Spleen (tissue), 13 donors: Measurements from ENCODE around the gene ZXDB. TPM values are rescaled to one million over a fixed set of nuclear protein-coding genes. Genes with fewer than 3 reads are reported as not detected.
A peak's percentile ranks its signal among the peaks of the same experiment; 100 is the strongest.
"Not testable (repeated sequence)": the region's sequence is repeated elsewhere in the genome, so short reads cannot be mapped to it uniquely, and the experiment has no call there.

Source experiments
- DNase-seq: peaks from one replicate; pipeline ENCODE4 v3.0.0-alpha.2; 2020
- H3K27ac ChIP-seq, 8 donors: fragments of 200-600 bp; sonication (generic) in 7 of 8; 1 replicate in 4 of 8; 2 replicates in 4 of 8; pipeline versions ENCODE4 v1.5.0 to v1.8.0; 2016 to 2021; ENCODE audit warnings: inconsistent platforms in 4 of 8, mild to moderate bottlenecking in 4 of 8, moderate library complexity in 1 of 8
- H3K27me3 ChIP-seq, 7 donors: fragments of 200-600 bp; sonication (generic) in 6 of 7; replicated peaks in 1 of 7; 1 replicate in 4 of 7; 2 replicates in 3 of 7; pipeline versions ENCODE4 v1.5.0 to v1.8.0; 2016 to 2021; ENCODE audit warnings: inconsistent platforms in 3 of 7, mild to moderate bottlenecking in 1 of 7
- H3K36me3 ChIP-seq, 6 donors: fragments of 200-600 bp; sonication (generic) in 5 of 6; 1 replicate in 4 of 6; 2 replicates in 2 of 6; pipeline versions ENCODE4 v1.5.0 to v1.8.0; 2016 to 2021; ENCODE audit warnings: inconsistent platforms in 2 of 6
- H3K4me1 ChIP-seq, 6 donors: fragments of 200-600 bp; sonication (generic) in 5 of 6; 1 replicate in 3 of 6; 2 replicates in 3 of 6; pipeline versions ENCODE4 v1.5.0 to v1.8.0; 2016 to 2021; ENCODE audit warnings: inconsistent platforms in 3 of 6
- H3K4me3 ChIP-seq, 8 donors: fragments of 200-600 bp; sonication (generic) in 7 of 8; 1 replicate in 4 of 8; 2 replicates in 4 of 8; pipeline versions ENCODE4 v1.5.0 to v1.8.0; 2016 to 2021; ENCODE audit warnings: inconsistent platforms in 4 of 8, mild to moderate bottlenecking in 4 of 8, moderate library complexity in 2 of 8
- H3K9me3 ChIP-seq, 8 donors: fragments of 200-600 bp; sonication (generic) in 7 of 8; 1 replicate in 4 of 8; 2 replicates in 4 of 8; pipeline versions ENCODE4 v1.5.0 to v1.8.0; 2016 to 2021; ENCODE audit warnings: inconsistent platforms in 4 of 8
- CTCF ChIP-seq, 11 experiments: fragments of 200-600 bp in 7 of 11; fragments of 450-650 bp in 4 of 11; sonication (generic) in 4 of 11; IDR thresholded peaks in 8 of 11; conservative IDR thresholded peaks in 3 of 11; 1 replicate in 7 of 11; 2 replicates in 4 of 11; pipeline versions ENCODE4 v1.4.0 to v1.8.0; 2016 to 2021; ENCODE audit warnings: antibody characterized with exemption in 11 of 11, inconsistent platforms in 4 of 11, mild to moderate bottlenecking in 1 of 11
- POLR2A ChIP-seq, 3 donors: fragments of 450-650 bp; IDR thresholded peaks; one replicate each; pipeline ENCODE4 v1.5.1; 2017; ENCODE audit warnings: antibody characterized with exemption in 3 of 3, mild to moderate bottlenecking in 1 of 3
- POLR2AphosphoS5 ChIP-seq, 3 donors: sonication (generic); formaldehyde crosslinking; IDR thresholded peaks; one replicate each; pipeline ENCODE4 v1.5.1; 2017; ENCODE audit warnings: antibody characterized with exemption in 3 of 3
- WGBS, 5 donors: extraction: QIAGEN DNeasy Blood & Tissue Kit in 3 of 5; methylation state at CpG; one replicate each; pipeline versions ENCODE4 v1.1.5 to v1.1.7; 2013 to 2018; 5-methylcytosine and 5-hydroxymethylcytosine counted together
- intact Hi-C: fragments of 100-400 bp; cut with DNase I; formaldehyde crosslinking; loops from one replicate; pipeline ENCODE4 v1.15.0; 2023; ENCODE audit warnings: low total_unique reads
- long read RNA-seq, 2 donors: transcript quantifications; one replicate each; lab custom pipeline, GENCODE V29; 2026
- polyA plus RNA-seq, 3 donors: library from polyadenylated mRNA; stranded (reverse); fragments of 200-250 nt; gene quantifications; one replicate each; pipeline ENCODE4 v1.2.1, GENCODE V29; 2013
- total RNA-seq, 7 donors: library from RNA; depleted of rRNA in 3 of 7; stranded (reverse); fragments of >200 nt in 3 of 7; fragmentation: NEBNext Ultra II Directional in 4 of 7; extraction: Animal tissue kit (Norgen Biotek cat#: 25700) in 4 of 7; gene quantifications; one replicate each; pipeline versions ENCODE4 v1.1.0 to v1.2.1, GENCODE V29; 2016 to 2021
- donor health status: healthy with polysubstance abuse.
- donor health status: DM: no; HTN: no; CAD: no; lungs with moderate emphysema.
- donor health status: DM: no; HTN: no; CAD: no.
- donor health status: Bipolar disorder and iron deficiency.
- donor health status: healthy.
- donor health status: DM: no; HTN: no; CAD: no.
- donor health status: DM: yes; HTN: yes; CAD: no.

ZXDB gene
- 10 to 100 TPM in 3 of 7 donors, 1 to 10 TPM in 4; 7.7 to 12.2 (median 9.7) TPM for total RNA-seq
- 1 to 10 TPM; 3.0 to 3.4 (median 3.3) TPM for polyA plus RNA-seq
- long read RNA-seq, donor 1, full-length matches to known transcripts = 11 of 11 reads
- long read RNA-seq, donor 1, partial matches to known transcripts = 0 of 11 reads
- long read RNA-seq, donor 1, other reads (novel, unspliced or antisense) = 0 of 11 reads
- long read RNA-seq, donor 2, full-length matches to known transcripts = 10 of 10 reads
- long read RNA-seq, donor 2, partial matches to known transcripts = 0 of 10 reads
- long read RNA-seq, donor 2, other reads (novel, unspliced or antisense) = 0 of 10 reads

GRCh38 chrX:57591284-57592159 is at the start of gene ZXDB:
ZXDB (plus strand) TSS chrX:57592011; CDS start chrX:57592049, 38 bp downstream.
- intact Hi-C loops, DNase-seq, H3K9me3 ChIP-seq, H3K27me3 ChIP-seq, H3K36me3 ChIP-seq: not testable (repeated sequence)
- peak within 1 kb of the TSS; percentile 53 to 94 (median 91) for H3K27ac ChIP-seq
- peaks cover 6 to 38% (median 25%) of the 10 kb centered on the region in 6 donors for H3K4me1 ChIP-seq
- H3K4me3 ChIP-seq = peak within 1 kb of the TSS; percentile 19 to 75 (median 46)
- WGBS, 5 donors = 8 to 44% (median 13%) methylated on average over 12 to 18 of the region's 39 CpGs

GRCh38 chrX:57565198-57565597 is 26.6 kb upstream of the ZXDB start:
- TF ChIP-seq POLR2AphosphoS5 (IDR thresholded peaks at IDR 0.05) = no peak
- TF ChIP-seq CTCF (IDR thresholded peaks at IDR 0.05 in 8 of 11, conservative IDR thresholded peaks at IDR 0.05 in 3 of 11) = no peak
- TF ChIP-seq POLR2A (IDR thresholded peaks at IDR 0.05) = no peak
- DNase-seq = no peak
- Histone ChIP-seq H3K4me1 (no peaks in the 10 kb centered on the region), H3K27me3 (no peaks in the 10 kb centered on the region), H3K9me3 (peaks cover 0 to 6% (median 0%) of the 10 kb centered on the region in 8 donors), H3K36me3 (no peaks in the 10 kb centered on the region), H3K4me3 (no peak overlapping the region), H3K27ac (no peak overlapping the region)
- 65 to 86% (median 67%) methylated on average over 1 to 4 of the region's 4 CpGs for WGBS, 5 donors
- intact Hi-C loops = no loop called here

DNA sequence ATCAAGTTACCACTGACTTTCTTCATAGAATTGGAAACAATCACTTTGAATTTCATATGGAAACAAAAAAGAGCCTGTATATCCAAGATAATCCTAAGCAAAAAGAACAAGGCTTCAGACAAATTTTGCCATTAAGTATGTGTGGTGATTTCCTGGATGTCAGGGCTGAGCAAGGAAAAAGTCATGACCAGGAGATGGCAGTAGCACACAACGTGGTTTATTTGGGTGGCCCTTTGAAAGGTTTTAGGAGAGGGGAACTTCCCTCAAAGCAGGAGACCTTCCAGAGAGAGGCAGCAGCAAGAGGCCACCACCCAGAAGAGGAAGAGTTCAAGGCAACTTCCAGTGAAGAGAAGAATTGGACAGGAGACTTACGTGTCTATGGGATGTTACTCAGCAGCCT is 18.1 kb upstream of the ZXDB start:
- WGBS, 5 donors = 6 to 21% (median 7%) methylated on average over 2 of the region's 2 CpGs
- Histone ChIP-seq H3K4me1 (no peaks in the 10 kb centered on the region), H3K27me3 (no peaks in the 10 kb centered on the region), H3K27ac (no peak overlapping the region), H3K4me3 (no peak overlapping the region), H3K9me3 (no peaks in the 10 kb centered on the region), H3K36me3 (no peaks in the 10 kb centered on the region)
- TF ChIP-seq POLR2A (IDR thresholded peaks at IDR 0.05) (no peak), CTCF (IDR thresholded peaks at IDR 0.05 in 8 of 11, conservative IDR thresholded peaks at IDR 0.05 in 3 of 11) (peak in 4 of 11 experiments; percentile 8 to 29 (median 24))
- intact Hi-C loops = no loop called here
- DNase-seq = no peak

GRCh38 chrX:57582948-57583347 is 8.9 kb upstream of the ZXDB start:
- H3K27ac ChIP-seq, H3K4me1 ChIP-seq, H3K36me3 ChIP-seq, H3K4me3 ChIP-seq, DNase-seq, H3K9me3 ChIP-seq, H3K27me3 ChIP-seq, intact Hi-C loops: not testable (repeated sequence)
- TF ChIP-seq CTCF (IDR thresholded peaks at IDR 0.05 in 8 of 11, conservative IDR thresholded peaks at IDR 0.05 in 3 of 11) = peak in 2 of 11 experiments; percentile 18 to 23
- 69 to 79% (median 75%) methylated on average over 9 of the region's 9 CpGs for WGBS, 5 donors
